Tibial nerve (tissue), 4 donors: ENCODE data around the gene RITA1. TPM values are rescaled to one million over a fixed set of nuclear protein-coding genes. Genes with fewer than 3 reads are reported as not detected.

ENCODE experiments used
- DNase-seq, 2 donors: peaks; one replicate each; pipeline ENCODE4 v3.0.0-alpha.2; 2019; ENCODE audit warnings: low spot score in 2 of 2
- H3K27ac ChIP-seq, 4 donors: fragments of 200-600 bp; sonication (generic) in 3 of 4; one replicate each; pipeline ENCODE4 v1.5.1; 2017 to 2019; ENCODE audit warnings: mild to moderate bottlenecking in 1 of 4
- H3K27me3 ChIP-seq, 2 donors: fragments of 200-600 bp; sonication (generic) in 1 of 2; one replicate each; pipeline versions ENCODE4 v1.5.1 to v1.6.0; 2017 to 2019
- H3K36me3 ChIP-seq, 3 donors: fragments of 200-600 bp; sonication (generic); one replicate each; pipeline ENCODE4 v1.5.1; 2018 to 2019
- H3K4me1 ChIP-seq, 4 donors: fragments of 200-600 bp; sonication (generic) in 3 of 4; one replicate each; pipeline ENCODE4 v1.5.1; 2017 to 2019
- H3K4me3 ChIP-seq, 4 donors: fragments of 200-600 bp; sonication (generic) in 3 of 4; one replicate each; pipeline ENCODE4 v1.5.1; 2017 to 2019; ENCODE audit warnings: mild to moderate bottlenecking in 1 of 4, moderate library complexity in 1 of 4
- H3K9me3 ChIP-seq, 4 donors: fragments of 200-600 bp; sonication (generic) in 3 of 4; one replicate each; pipeline ENCODE4 v1.5.1; 2017 to 2019
- EP300 ChIP-seq, 2 donors: sonication (generic); formaldehyde crosslinking; IDR thresholded peaks; one replicate each; pipeline ENCODE4 v1.6.1; 2017; ENCODE audit warnings: antibody characterized with exemption in 2 of 2, mild to moderate bottlenecking in 1 of 2
- POLR2A ChIP-seq, 2 donors: fragments of 450-650 bp; IDR thresholded peaks; one replicate each; pipeline ENCODE4 v1.6.1; 2017; ENCODE audit warnings: antibody characterized with exemption in 2 of 2, mild to moderate bottlenecking in 2 of 2, moderate library complexity in 2 of 2
- WGBS, 2 donors: methylation state at CpG; one replicate each; pipeline ENCODE4 v1.1.5; 2018; 5-methylcytosine and 5-hydroxymethylcytosine counted together
- total RNA-seq, 4 donors: library from RNA; depleted of rRNA; stranded (reverse); fragments of >200 nt; gene quantifications; one replicate each; pipeline ENCODE4 v1.1.0, GENCODE V29; 2016
- TF ChIP-seq, protein P1 (sequence below), 5 experiments: fragments of 200-600 bp in 3 of 5; fragments of 450-650 bp in 2 of 5; sonication (generic) in 3 of 5; IDR thresholded peaks; one replicate each; pipeline ENCODE4 v1.5.1; 2016 to 2019; ENCODE audit warnings: antibody characterized with exemption in 5 of 5, mild to moderate bottlenecking in 3 of 5, moderate library complexity in 2 of 5

RITA1 gene
- total RNA-seq, 4 donors from 2014 or later = 8.3 to 27.5 (median 14.1) TPM

DNA sequence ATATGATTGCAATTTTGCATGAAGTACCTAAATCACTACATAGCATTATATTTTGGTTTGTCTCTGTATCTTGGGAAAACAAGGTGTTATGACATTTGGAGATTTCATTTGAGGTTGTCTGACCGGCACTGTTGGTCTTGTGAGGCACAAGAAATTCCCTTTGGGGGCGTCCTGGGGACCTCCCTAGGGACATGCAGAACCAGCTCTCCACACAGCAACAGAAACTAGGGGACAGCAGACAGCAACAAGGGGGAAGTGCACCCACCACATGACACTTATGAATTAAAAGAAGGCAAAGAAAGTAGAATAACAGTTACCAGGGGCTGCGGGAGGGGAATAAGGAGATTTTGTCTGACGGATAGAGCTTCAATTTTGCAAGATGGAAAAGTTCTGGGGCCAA is 14.6 kb upstream of the RITA1 start:
- Histone ChIP-seq H3K36me3 (peaks cover 7 to 100% (median 60%) of the 10 kb centered on the region in 3 donors), H3K27ac (no peak overlapping the region)
- DNase-seq = no peak

DNA sequence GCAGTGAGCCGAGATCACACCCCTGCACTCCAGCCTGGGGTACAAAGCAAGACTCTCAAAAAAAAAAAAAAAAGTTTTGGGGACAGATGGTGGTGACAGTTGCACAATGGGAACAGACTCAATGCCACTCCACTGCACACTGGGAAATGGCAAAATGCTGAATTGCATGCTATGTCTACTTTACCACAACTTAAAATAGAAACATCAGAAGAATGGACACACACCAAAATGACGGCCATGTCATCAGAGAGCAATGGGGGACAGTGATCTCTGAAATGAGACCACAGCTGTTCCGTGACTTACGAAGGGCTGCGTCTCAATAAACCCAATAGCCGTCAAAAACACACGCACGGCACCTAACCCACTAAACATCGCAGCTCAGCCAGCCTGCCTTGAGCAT is 14.0 kb upstream of the RITA1 start:
- TF ChIP-seq, protein P1, sequence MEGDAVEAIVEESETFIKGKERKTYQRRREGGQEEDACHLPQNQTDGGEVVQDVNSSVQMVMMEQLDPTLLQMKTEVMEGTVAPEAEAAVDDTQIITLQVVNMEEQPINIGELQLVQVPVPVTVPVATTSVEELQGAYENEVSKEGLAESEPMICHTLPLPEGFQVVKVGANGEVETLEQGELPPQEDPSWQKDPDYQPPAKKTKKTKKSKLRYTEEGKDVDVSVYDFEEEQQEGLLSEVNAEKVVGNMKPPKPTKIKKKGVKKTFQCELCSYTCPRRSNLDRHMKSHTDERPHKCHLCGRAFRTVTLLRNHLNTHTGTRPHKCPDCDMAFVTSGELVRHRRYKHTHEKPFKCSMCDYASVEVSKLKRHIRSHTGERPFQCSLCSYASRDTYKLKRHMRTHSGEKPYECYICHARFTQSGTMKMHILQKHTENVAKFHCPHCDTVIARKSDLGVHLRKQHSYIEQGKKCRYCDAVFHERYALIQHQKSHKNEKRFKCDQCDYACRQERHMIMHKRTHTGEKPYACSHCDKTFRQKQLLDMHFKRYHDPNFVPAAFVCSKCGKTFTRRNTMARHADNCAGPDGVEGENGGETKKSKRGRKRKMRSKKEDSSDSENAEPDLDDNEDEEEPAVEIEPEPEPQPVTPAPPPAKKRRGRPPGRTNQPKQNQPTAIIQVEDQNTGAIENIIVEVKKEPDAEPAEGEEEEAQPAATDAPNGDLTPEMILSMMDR (IDR thresholded peaks at IDR 0.05) = no peak
- TF ChIP-seq POLR2A (IDR thresholded peaks at IDR 0.05) (no peak), EP300 (IDR thresholded peaks at IDR 0.05) (no peak)
- Histone ChIP-seq H3K4me3 (no peak overlapping the region), H3K27me3 (no peaks in the 10 kb centered on the region), H3K9me3 (no peaks in the 10 kb centered on the region), H3K36me3 (peaks cover 7 to 100% (median 61%) of the 10 kb centered on the region in 3 donors), H3K27ac (no peak overlapping the region), H3K4me1 (no peaks in the 10 kb centered on the region)
- 93% methylated on average over 9 of the region's 9 CpGs for WGBS, 2 donors
- DNase-seq = no peak

More for the DNA sequence above, 14.6 kb upstream of the RITA1 start:
- TF ChIP-seq, protein P1 (IDR thresholded peaks at IDR 0.05) = no peak
- no peak for TF ChIP-seq POLR2A (IDR thresholded peaks at IDR 0.05)
- TF ChIP-seq EP300 (IDR thresholded peaks at IDR 0.05) = no peak
- H3K9me3 ChIP-seq = no peaks in the 10 kb centered on the region
- H3K4me3 ChIP-seq = no peak overlapping the region
- H3K4me1 ChIP-seq = no peaks in the 10 kb centered on the region
- no peaks in the 10 kb centered on the region for H3K27me3 ChIP-seq
- WGBS, 2 donors = 88 to 90% methylated on average over 4 of the region's 4 CpGs

DNA sequence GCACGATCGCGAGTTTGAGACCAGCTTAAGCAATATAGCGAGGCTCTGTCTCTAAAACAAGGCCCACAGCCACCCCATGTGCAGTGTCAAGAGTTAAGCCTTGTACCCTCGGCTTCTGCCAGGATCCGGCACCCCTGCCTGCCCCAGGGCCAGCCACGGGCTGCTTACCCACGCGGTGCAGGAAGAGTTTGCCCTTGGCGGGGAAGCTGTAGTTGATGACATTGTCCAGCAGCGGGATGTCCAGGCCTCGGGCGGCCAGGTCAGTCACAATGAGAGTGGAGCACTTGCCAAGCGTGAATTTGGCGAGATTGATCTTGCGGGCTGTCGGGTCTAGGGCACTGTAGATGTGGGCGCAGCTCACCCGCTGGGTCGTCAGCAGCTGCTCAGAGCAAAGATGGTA is 13.3 kb upstream of the RITA1 start:
- no peaks in the 10 kb centered on the region for H3K27me3 ChIP-seq
- H3K27ac ChIP-seq = no peak overlapping the region
- peaks cover 0 to 3% (median 0%) of the 10 kb centered on the region in 4 donors for H3K9me3 ChIP-seq
- no peaks in the 10 kb centered on the region for H3K4me1 ChIP-seq
- H3K4me3 ChIP-seq = no peak overlapping the region
- TF ChIP-seq, protein P1 (IDR thresholded peaks at IDR 0.05) = no peak
- TF ChIP-seq POLR2A (IDR thresholded peaks at IDR 0.05) (no peak), EP300 (IDR thresholded peaks at IDR 0.05) (no peak)
- WGBS, 2 donors = 91 to 94% methylated on average over 15 to 20 of the region's 20 CpGs
- H3K36me3 ChIP-seq = peaks cover 7 to 100% (median 68%) of the 10 kb centered on the region in 3 donors
- DNase-seq = no peak

DNA sequence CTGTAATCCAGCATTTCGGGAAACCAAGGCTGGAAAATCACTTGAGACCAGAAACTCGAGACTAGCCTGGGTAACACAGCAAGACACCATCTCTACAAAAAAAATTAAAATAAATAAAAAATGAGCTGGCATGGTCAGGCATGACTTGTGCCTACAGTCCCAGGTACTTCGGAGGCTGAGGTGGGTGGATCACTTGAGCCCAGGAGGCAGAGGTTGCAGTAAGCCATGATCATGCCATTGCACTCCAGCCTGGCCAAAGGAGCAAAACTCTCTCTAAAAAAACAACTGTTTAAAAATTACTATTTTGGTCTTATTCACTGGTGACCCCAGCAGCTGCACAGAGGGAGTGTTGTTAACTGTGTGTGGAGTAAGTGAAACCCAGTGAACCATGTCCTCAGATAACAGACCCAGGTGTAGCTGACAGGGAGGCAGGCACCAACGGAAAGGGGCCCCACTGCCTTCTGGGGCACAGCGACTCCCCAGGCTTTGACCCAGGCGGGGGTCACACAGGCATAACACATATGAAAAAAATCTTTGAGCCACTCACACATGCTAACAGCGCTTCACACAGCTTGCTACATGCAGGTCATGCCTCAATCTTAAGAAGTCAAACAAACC is 12.3 kb upstream of the RITA1 start:
- no peak for TF ChIP-seq EP300 (IDR thresholded peaks at IDR 0.05)
- TF ChIP-seq, protein P1 (IDR thresholded peaks at IDR 0.05) = no peak
- TF ChIP-seq POLR2A (IDR thresholded peaks at IDR 0.05) = no peak
- Histone ChIP-seq H3K9me3 (peaks cover 0 to 7% (median 0%) of the 10 kb centered on the region in 4 donors), H3K27ac (no peak overlapping the region), H3K36me3 (peaks cover 7 to 100% (median 67%) of the 10 kb centered on the region in 3 donors), H3K27me3 (no peaks in the 10 kb centered on the region), H3K4me3 (no peak overlapping the region), H3K4me1 (no peaks in the 10 kb centered on the region)
- 87 to 90% methylated on average over 7 of the region's 7 CpGs for WGBS, 2 donors
- DNase-seq = no peak

DNA sequence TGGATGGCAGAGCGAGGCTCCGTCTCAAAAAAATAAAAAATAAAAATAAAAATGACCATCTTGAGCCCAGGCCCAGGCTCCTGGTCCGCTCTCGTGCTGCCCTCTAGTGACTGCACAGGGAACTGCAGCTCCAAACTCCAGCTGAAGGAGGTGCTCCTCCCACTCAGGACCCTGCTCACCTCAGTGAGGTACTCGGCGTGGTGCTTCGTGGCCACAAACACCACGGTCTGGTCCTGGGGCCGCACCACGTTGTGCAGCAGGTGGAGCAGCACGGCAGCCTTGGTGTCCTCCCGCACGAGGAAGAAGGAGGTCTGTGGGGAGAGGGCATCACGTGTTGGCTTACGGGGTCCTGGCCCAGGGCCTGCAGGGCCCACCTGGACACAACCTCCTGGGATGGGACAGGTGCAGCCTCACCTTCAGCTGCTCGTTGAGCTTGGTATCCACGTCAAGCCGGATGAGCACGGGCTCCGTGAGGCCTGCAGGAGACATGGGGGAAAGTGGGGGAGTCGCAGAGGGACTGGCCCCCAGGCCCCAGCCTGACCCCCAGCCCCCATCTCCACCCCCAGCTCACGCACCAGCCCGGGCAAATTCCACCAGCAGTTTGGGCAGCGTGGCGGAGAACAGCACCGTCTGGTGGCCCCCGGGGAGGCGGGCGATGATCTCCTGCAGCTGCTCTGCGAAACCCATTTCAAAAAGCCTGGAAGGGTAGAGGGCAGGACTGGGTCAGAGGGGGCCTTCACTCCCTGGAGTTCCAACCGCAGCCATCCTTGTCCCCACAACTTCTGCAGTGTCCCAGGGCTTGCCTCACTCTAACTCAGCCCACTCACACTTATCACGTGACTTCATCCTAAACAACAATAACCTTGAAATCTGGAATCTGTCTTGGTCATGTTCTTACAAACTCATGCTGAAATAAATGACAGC is 10.8 kb upstream of the RITA1 start:
- DNase-seq = peak; percentile 73 to 82
- Histone ChIP-seq H3K27ac (no peak overlapping the region), H3K36me3 (peaks cover 7 to 100% (median 76%) of the 10 kb centered on the region in 3 donors), H3K27me3 (no peaks in the 10 kb centered on the region), H3K4me3 (no peak overlapping the region), H3K9me3 (peaks cover 0 to 7% (median 0%) of the 10 kb centered on the region in 4 donors), H3K4me1 (no peaks in the 10 kb centered on the region)
- TF ChIP-seq, protein P1 (IDR thresholded peaks at IDR 0.05) = peak; percentile 86 to 100 (median 97)
- no peak for TF ChIP-seq POLR2A (IDR thresholded peaks at IDR 0.05)
- WGBS, 2 donors = 54 to 55% methylated on average over 29 to 31 of the region's 32 CpGs
